ENCODE data around the gene PLIN3. TPM values are rescaled to one million over a fixed set of nuclear protein-coding genes. Genes with fewer than 3 reads are reported as not detected.

PLIN3 gene
- total and polyA plus RNA-seq, 9 of the 15 experiments (the other 6 are each of a cell fraction or from before 2014, with no cell fraction given): 7.5 to 75.6 (median 43.1) TPM

DNA sequence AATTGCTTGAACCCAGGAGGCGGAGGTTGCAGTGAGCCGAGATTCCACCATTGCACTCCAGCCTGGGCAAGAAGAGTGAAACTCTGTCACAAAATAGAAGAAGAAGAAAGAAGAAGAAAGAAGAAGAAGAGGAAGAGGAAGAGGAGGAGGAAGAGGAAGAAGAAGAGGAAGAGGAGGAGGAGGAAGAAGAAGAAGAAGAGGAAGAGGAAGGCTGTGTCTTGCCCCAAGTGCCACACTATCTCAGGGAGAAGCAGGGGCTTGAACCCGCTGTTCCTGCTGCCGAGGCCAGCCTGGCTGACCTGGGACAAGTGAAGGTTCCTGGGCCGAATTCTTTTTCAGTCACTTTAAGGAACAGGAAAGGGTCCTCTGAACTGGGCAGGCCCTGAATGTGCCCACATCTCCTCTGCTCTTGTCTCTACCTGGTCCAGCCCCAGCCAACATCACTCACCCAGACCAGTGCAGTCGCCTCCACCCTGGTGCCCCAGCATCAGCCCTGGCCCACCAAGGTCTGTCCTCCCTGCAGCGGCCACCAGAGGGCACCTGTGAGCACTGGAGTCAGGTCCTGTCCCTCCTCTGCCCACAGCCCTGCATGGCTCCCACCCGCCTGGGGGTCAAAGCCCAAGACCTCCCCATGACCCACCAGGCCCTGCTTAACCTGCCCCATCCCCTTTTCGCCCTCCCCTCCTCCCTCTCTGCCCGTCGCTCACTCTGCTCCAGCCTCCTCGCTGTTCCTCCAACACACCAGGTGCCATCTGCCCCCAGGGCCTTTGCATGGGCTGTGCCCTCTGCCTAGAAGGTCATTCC is 55.9 kb downstream of the PLIN3 start (continued):
- TF ChIP-seq, protein P1, sequence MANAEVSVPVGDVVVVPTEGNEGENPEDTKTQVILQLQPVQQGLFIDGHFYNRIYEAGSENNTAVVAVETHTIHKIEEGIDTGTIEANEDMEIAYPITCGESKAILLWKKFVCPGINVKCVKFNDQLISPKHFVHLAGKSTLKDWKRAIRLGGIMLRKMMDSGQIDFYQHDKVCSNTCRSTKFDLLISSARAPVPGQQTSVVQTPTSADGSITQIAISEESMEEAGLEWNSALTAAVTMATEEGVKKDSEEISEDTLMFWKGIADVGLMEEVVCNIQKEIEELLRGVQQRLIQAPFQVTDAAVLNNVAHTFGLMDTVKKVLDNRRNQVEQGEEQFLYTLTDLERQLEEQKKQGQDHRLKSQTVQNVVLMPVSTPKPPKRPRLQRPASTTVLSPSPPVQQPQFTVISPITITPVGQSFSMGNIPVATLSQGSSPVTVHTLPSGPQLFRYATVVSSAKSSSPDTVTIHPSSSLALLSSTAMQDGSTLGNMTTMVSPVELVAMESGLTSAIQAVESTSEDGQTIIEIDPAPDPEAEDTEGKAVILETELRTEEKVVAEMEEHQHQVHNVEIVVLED (CRISPR knock-in tag; IDR thresholded peaks at IDR 0.05): no peak
- TF ChIP-seq XRCC4 (IDR thresholded peaks at IDR 0.05; ENCODE audit: extremely low read depth, insufficient read depth, insufficient read length) (no peak), ZNF589 (CRISPR knock-in tag; IDR thresholded peaks at IDR 0.05; ENCODE audit: low read depth) (no peak), MCM7 (IDR thresholded peaks at IDR 0.05) (no peak), ARID1B (IDR thresholded peaks at IDR 0.05) (peak; percentile 28; the same call in 1 of the 2 replicates), ZFP30 (CRISPR knock-in tag; IDR thresholded peaks at IDR 0.05; ENCODE audit: borderline replicate concordance) (no peak), PKNOX1 (IDR thresholded peaks at IDR 0.05) (no peak), PTBP1 (IDR thresholded peaks at IDR 0.05; ENCODE audit: low read depth, low read length) (peak; percentile 73; the same call in 1 of the 2 replicates), ELF4 (CRISPR knock-in tag; IDR thresholded peaks at IDR 0.05) (0 out of 2 replicates have a peak, but pooled peaks have one; percentile 14), MCM5 (IDR thresholded peaks at IDR 0.05; ENCODE audit: low read depth) (no peak), PBX2 (CRISPR knock-in tag; IDR thresholded peaks at IDR 0.05; ENCODE audit: low read depth) (no peak), PBX2 (tag; conservative IDR thresholded peaks at IDR 0.05; ENCODE audit: low read depth) (no peak), ESRRA (IDR thresholded peaks at IDR 0.05; ENCODE audit: borderline replicate concordance, low read depth) (peak; percentile 93), ZKSCAN1 (IDR thresholded peaks at IDR 0.05; ENCODE audit: low read depth, low read length) (peak; percentile 67; the same call in 1 of the 2 replicates), RBBP5 (IDR thresholded peaks at IDR 0.05; ENCODE audit: borderline replicate concordance, insufficient read depth, low read length, poor library complexity, severe bottlenecking) (no peak)
- TF ChIP-seq, protein P2, sequence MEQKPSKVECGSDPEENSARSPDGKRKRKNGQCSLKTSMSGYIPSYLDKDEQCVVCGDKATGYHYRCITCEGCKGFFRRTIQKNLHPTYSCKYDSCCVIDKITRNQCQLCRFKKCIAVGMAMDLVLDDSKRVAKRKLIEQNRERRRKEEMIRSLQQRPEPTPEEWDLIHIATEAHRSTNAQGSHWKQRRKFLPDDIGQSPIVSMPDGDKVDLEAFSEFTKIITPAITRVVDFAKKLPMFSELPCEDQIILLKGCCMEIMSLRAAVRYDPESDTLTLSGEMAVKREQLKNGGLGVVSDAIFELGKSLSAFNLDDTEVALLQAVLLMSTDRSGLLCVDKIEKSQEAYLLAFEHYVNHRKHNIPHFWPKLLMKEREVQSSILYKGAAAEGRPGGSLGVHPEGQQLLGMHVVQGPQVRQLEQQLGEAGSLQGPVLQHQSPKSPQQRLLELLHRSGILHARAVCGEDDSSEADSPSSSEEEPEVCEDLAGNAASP (IDR thresholded peaks at IDR 0.05): no peak
- TF ChIP-seq, protein P3, sequence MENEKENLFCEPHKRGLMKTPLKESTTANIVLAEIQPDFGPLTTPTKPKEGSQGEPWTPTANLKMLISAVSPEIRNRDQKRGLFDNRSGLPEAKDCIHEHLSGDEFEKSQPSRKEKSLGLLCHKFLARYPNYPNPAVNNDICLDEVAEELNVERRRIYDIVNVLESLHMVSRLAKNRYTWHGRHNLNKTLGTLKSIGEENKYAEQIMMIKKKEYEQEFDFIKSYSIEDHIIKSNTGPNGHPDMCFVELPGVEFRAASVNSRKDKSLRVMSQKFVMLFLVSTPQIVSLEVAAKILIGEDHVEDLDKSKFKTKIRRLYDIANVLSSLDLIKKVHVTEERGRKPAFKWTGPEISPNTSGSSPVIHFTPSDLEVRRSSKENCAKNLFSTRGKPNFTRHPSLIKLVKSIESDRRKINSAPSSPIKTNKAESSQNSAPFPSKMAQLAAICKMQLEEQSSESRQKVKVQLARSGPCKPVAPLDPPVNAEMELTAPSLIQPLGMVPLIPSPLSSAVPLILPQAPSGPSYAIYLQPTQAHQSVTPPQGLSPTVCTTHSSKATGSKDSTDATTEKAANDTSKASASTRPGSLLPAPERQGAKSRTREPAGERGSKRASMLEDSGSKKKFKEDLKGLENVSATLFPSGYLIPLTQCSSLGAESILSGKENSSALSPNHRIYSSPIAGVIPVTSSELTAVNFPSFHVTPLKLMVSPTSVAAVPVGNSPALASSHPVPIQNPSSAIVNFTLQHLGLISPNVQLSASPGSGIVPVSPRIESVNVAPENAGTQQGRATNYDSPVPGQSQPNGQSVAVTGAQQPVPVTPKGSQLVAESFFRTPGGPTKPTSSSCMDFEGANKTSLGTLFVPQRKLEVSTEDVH (IDR thresholded peaks at IDR 0.05; ENCODE audit: low read depth, partially characterized antibody): no peak

Data from K562 (cell line).